GM12891 (cell line): ENCODE results near the gene SPATA45.

Source experiments
- POLR2A ChIP-seq: IDR thresholded peaks from 2 replicates; pipeline ENCODE4 v1.6.1; 2011; ENCODE audit warnings: low read depth, low read length, control low read depth
- POLR2AphosphoS5 ChIP-seq: IDR thresholded peaks from 2 replicates; pipeline ENCODE4 v1.6.1; 2011; ENCODE audit warnings: low read depth, low read length, control low read depth
- POU2F2 ChIP-seq: IDR thresholded peaks from 2 replicates; pipeline ENCODE4 v1.6.1; 2011; ENCODE audit warnings: low read depth, mild to moderate bottlenecking, control low read depth, low read length, moderate library complexity
- SPI1 ChIP-seq: IDR thresholded peaks from 2 replicates; pipeline ENCODE4 v1.6.1; 2011; ENCODE audit warnings: low read depth, low read length, control low read depth
- TAF1 ChIP-seq: IDR thresholded peaks from 2 replicates; pipeline ENCODE4 v1.6.1; 2011; ENCODE audit warnings: low read depth, low read length, control low read depth

DNA sequence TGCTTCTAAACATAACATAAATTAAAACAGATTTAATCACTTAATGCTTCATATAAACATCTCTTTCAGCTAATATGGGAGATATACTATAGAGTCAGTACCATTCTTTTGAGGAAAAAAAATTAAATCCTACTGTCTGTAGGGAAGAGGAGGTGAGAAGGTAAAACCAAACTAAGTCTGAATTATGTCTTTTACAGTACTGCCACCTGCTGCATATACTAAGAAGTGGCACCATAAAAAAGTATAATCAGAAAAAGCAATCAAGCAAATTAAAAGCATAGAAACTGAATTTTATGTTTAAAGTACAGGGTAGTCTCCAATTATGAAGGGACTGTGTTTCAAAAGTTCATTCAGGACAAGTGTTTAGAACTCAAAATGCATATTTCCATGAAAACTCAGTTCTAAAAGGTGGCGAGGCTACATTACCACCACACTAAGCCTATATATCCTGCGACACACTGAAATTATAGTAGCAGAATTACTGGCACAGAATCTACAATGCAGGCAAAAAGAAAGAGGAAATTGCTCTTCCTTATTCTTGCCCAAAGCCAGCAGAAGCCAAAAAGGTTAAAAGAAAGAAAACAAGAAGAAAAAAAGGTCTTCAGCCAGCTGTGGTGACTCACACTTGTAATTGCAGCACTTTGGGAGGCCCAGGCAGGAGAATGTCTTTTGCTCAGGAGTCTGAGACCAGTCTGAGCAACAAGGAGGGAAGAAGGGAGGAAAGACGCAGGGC is 64.9 kb downstream of the SPATA45 start:
- TF ChIP-seq POU2F2 (no peak), POLR2AphosphoS5 (no peak), POLR2A (no peak), TAF1 (no peak), SPI1 (no peak)
